IPS-20b (cell line): ENCODE results near the gene IFNE.

Experiments
- H3K27ac ChIP-seq: one replicate; pipeline ENCODE4 v1.5.1; 2013; ENCODE audit warnings: low read length
- H3K27me3 ChIP-seq: 2 replicates; pipeline ENCODE4 v1.6.1; 2013; ENCODE audit warnings: mild to moderate bottlenecking, low read length, inconsistent platforms; ENCODE audit not compliant: insufficient read depth
- H3K36me3 ChIP-seq: 2 replicates; pipeline ENCODE4 v1.6.1; 2013; ENCODE audit warnings: low read depth, mild to moderate bottlenecking, inconsistent platforms, low read length, moderate library complexity; ENCODE audit not compliant: insufficient read depth
- H3K4me1 ChIP-seq: 2 replicates; pipeline ENCODE4 v1.6.1; 2013; ENCODE audit warnings: mild to moderate bottlenecking, control low read depth, inconsistent platforms, low read length, moderate library complexity; ENCODE audit not compliant: insufficient read depth
- H3K4me3 ChIP-seq: 2 replicates; pipeline ENCODE4 v1.5.1; 2013; ENCODE audit warnings: mild to moderate bottlenecking, low read length, inconsistent platforms
- H3K9ac ChIP-seq: 2 replicates; pipeline ENCODE4 v1.6.1; 2013; ENCODE audit warnings: low read depth, mild to moderate bottlenecking, inconsistent platforms, low read length, moderate library complexity
- H3K9me3 ChIP-seq: 2 replicates; pipeline ENCODE4 v1.6.1; 2013; ENCODE audit warnings: mild to moderate bottlenecking, low read depth, low read length, inconsistent platforms; ENCODE audit not compliant: insufficient read depth

The IFNE gene, protein sequence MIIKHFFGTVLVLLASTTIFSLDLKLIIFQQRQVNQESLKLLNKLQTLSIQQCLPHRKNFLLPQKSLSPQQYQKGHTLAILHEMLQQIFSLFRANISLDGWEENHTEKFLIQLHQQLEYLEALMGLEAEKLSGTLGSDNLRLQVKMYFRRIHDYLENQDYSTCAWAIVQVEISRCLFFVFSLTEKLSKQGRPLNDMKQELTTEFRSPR

GRCh38 chr9:21482213-21482612 lies at the start of gene IFNE:
TSS of gene IFNE (minus strand) at chr9:21482313. CDS start at chr9:21481694, 619 bp downstream.
- no peak within 1 kb of the TSS for H3K27ac ChIP-seq
- no peak within 1 kb of the TSS for H3K4me3 ChIP-seq
- H3K9me3 ChIP-seq = no peaks in the 10 kb centered on the region
- no peak within 1 kb of the TSS for H3K9ac ChIP-seq
- H3K4me1 ChIP-seq = no peaks in the 10 kb centered on the region
- H3K27me3 ChIP-seq = no peaks in the 10 kb centered on the region
- no peaks in the 10 kb centered on the region for H3K36me3 ChIP-seq

DNA sequence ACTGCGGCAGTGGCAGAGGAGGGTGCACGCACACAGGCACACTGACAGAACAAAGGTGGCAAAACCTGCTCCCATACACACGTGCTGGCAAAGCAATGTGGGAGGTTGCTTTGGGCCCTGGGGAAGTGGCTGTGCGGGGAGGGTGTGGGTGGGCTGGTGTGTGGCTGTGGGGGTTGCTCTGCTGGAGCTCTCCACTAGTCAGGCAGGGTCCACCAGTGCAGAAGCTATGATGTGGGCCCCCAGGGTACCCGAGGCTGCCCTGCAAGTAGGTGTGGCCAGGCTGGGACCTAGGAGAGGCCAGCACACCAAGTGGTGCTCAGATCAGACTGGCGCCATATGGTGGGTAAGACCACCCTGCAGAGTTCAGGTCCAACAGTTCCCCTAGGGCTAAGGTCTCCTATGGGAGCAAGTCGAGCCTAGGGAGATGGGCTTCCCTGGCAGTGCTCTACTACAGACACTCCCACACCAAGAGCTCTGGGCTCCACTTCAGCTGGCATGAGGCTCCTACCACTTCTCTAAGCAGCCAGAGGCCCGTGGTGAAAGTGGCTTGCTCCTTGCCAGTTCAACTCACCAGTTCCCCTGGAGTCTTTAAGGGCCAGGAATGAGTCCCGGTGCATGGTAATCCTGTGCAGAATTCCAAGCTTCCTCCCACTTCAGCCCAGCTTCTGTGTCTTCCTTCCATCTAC lies 46.2 kb upstream of the IFNE start:
- Histone ChIP-seq H3K27me3 (no peaks in the 10 kb centered on the region), H3K4me1 (no peaks in the 10 kb centered on the region), H3K9me3 (peaks cover 5% of the 10 kb centered on the region; the same call in 1 of the 2 replicates), H3K9ac (no peak overlapping the region), H3K4me3 (no peak overlapping the region), H3K36me3 (no peaks in the 10 kb centered on the region; the same call in 1 of the 2 replicates), H3K27ac (no peak overlapping the region)

GRCh38 chr9:21527579-21527978 lies 45.5 kb upstream of the IFNE start:
- H3K9ac ChIP-seq = no peak overlapping the region
- no peaks in the 10 kb centered on the region for H3K27me3 ChIP-seq
- H3K9me3 ChIP-seq = peaks cover 5% of the 10 kb centered on the region; the same call in 1 of the 2 replicates
- no peaks in the 10 kb centered on the region for H3K4me1 ChIP-seq
- no peak overlapping the region for H3K4me3 ChIP-seq
- no peaks in the 10 kb centered on the region; the same call in 1 of the 2 replicates for H3K36me3 ChIP-seq
- no peak overlapping the region for H3K27ac ChIP-seq

- peaks cover 5% of the 10 kb centered on the region; the same call in 1 of the 2 replicates for H3K9me3 ChIP-seq
- H3K27ac ChIP-seq = no peak overlapping the region
- no peaks in the 10 kb centered on the region; the same call in 1 of the 2 replicates for H3K36me3 ChIP-seq
- no peaks in the 10 kb centered on the region for H3K4me1 ChIP-seq
- no peak overlapping the region for H3K4me3 ChIP-seq
- no peak overlapping the region for H3K9ac ChIP-seq
- H3K27me3 ChIP-seq = no peaks in the 10 kb centered on the region
Observed at GRCh38 chr9:21525174-21525573, 43.1 kb upstream of the IFNE start.

DNA sequence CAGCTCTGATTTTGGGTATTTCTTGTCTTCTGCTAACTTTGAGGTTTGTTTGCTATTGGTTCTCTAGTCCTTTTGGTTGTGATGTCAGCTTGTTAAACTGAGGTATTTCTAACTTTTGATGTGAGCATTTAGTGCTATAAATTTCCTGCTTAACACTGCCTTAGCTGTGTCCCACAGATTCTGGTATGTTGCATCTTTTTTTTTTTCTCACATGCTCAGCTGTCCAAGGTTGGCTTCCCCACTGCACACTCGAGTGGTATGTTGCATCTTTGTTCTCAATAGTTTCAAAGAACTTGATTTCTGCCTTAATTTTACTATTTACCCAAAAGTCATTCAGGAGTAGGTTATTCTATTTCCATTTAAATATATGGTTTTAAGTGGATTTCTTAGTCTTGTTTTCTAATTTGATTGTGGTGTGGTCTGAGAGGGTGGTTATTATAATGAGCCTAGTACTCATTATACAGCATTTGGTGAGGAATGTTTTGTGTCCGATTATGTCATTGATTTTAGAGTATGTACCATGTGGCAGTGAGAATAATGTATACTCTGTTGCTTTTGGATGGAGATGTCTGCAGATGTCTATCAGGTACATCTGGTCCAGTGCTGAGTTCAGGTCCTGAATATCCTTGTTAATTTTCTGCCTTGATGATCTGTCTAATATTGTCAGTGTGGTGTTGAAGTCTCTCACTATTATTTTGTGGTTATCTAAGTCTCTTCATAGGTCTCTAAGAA lies 42.2 kb upstream of the IFNE start:
- H3K27ac ChIP-seq = no peak overlapping the region
- H3K9ac ChIP-seq = no peak overlapping the region
- peaks cover 5% of the 10 kb centered on the region; the same call in 1 of the 2 replicates for H3K9me3 ChIP-seq
- no peak overlapping the region for H3K4me3 ChIP-seq
- H3K36me3 ChIP-seq = no peaks in the 10 kb centered on the region; the same call in 1 of the 2 replicates
- H3K4me1 ChIP-seq = no peaks in the 10 kb centered on the region
- no peaks in the 10 kb centered on the region for H3K27me3 ChIP-seq

DNA sequence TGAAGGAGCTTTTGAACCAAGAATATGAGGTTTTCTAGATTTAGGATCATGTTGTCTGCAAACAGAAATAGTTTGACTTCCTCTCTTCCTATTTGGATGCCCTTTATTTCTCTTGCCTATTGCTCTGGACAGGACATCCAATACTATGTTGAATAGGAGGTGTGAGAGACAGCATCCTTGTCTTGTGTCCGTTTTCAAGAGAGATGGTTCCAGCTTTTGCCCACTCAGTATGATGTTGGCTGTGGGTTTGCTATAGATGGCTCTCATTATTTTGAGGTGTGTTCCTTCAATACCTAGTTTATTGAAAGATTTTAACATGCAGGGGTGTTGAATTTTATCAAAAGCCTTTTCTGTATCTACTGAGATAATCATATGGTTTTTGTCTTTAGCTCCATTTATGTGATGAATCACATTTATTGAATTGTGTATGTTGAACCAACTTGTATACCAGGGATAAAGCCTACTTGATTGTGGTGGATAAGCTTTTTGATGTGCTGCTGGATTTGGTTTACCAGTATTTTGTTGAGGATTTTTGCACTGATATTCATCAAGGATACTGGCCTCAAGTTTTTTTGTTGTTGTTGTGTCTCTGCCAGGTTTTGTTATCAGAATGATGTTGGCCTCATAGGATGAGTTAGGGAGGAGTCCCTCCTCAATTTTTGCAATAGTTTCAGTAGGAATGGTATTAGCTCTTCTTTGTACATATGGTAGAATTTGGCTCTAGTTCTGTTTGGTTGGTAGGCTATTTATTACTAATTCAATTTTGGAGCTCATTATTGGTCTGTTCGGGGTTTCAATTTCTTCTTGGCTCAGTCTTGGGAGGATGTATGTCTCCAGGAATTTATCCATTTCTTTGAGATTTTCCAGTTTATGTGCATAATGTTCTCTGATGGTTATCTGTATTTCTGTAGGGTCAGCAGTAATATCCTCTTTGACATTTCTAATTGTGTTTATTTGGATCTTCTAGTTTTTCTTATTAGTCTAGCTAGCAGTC lies 41.2 kb upstream of the IFNE start:
- Histone ChIP-seq H3K36me3 (no peaks in the 10 kb centered on the region; the same call in 1 of the 2 replicates), H3K27ac (no peak overlapping the region), H3K4me1 (no peaks in the 10 kb centered on the region)

GRCh38 chr9:21522348-21522747 lies 40.2 kb upstream of the IFNE start:
- no peaks in the 10 kb centered on the region for H3K4me1 ChIP-seq
- no peak overlapping the region for H3K27ac ChIP-seq
- no peak overlapping the region for H3K9ac ChIP-seq
- H3K9me3 ChIP-seq = peaks cover 5% of the 10 kb centered on the region; the same call in 1 of the 2 replicates
- H3K4me3 ChIP-seq = no peak overlapping the region
- H3K27me3 ChIP-seq = no peaks in the 10 kb centered on the region
- no peaks in the 10 kb centered on the region for H3K36me3 ChIP-seq

More for the DNA sequence above, 41.2 kb upstream of the IFNE start:
- peaks cover 5% of the 10 kb centered on the region; the same call in 1 of the 2 replicates for H3K9me3 ChIP-seq
- no peak overlapping the region for H3K9ac ChIP-seq
- no peak overlapping the region for H3K4me3 ChIP-seq
- no peaks in the 10 kb centered on the region for H3K27me3 ChIP-seq

DNA sequence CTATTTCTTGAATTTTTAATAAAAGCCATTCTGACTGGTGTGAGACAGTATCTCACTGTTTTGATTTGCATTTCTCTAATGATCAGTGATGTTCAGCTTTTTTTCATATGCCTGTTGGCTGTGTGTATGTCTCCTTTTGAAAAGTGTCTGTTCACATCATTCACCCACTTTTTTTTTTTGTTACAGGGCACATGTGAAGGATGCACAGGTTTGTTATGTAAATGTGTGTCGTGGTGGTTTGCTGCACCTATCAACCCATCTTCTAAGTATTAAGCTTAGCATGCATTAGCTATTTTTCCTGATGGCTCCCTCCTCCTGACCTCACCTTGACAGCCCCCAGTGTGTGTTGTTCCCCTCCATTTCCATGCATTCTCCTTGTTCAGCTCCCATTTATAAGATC lies 39.3 kb upstream of the IFNE start:
- H3K27me3 ChIP-seq = no peaks in the 10 kb centered on the region
- H3K4me3 ChIP-seq = no peak overlapping the region
- no peak overlapping the region for H3K27ac ChIP-seq
- no peak overlapping the region for H3K9ac ChIP-seq
- H3K4me1 ChIP-seq = no peaks in the 10 kb centered on the region
- H3K36me3 ChIP-seq = no peaks in the 10 kb centered on the region
- H3K9me3 ChIP-seq = peaks cover 5% of the 10 kb centered on the region; the same call in 1 of the 2 replicates

DNA sequence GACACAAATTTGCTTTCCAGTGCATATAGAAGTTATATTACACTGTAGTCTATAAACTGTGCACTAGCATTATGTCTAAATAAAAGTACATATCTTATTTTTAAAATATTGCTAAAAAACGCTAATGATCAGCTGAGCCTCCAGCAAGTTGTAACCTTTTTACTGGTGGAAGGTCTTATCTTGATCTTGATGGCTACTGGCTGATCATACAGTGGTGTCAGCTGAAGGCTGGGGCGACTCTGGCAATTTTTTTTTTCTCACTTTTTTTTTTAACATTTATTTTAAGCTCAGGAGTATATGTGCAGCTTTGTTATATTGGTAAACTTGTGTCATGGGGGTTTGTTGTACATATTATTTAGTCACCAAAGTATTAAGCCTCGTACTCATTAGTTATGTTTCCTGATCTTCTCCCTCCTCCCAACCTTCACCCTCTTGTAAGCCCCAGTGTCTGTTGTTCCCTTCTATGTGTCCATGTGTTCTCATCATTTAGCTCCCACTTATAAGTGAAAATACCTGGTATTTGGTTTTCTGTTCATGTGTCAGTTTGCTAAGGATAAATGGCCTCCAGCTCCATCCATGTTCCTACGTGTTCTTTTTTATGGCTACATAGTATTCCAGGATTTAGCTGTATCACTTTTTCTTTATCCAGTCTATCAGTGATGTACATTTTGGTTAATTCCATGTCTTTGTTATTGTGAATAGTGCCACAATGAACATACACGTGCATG lies 38.6 kb upstream of the IFNE start:
- no peak overlapping the region for H3K9ac ChIP-seq
- H3K4me3 ChIP-seq = no peak overlapping the region
- H3K27ac ChIP-seq = no peak overlapping the region
- H3K4me1 ChIP-seq = no peaks in the 10 kb centered on the region
- no peaks in the 10 kb centered on the region for H3K36me3 ChIP-seq
- peaks cover 5% of the 10 kb centered on the region; the same call in 1 of the 2 replicates for H3K9me3 ChIP-seq
- H3K27me3 ChIP-seq = no peaks in the 10 kb centered on the region

DNA sequence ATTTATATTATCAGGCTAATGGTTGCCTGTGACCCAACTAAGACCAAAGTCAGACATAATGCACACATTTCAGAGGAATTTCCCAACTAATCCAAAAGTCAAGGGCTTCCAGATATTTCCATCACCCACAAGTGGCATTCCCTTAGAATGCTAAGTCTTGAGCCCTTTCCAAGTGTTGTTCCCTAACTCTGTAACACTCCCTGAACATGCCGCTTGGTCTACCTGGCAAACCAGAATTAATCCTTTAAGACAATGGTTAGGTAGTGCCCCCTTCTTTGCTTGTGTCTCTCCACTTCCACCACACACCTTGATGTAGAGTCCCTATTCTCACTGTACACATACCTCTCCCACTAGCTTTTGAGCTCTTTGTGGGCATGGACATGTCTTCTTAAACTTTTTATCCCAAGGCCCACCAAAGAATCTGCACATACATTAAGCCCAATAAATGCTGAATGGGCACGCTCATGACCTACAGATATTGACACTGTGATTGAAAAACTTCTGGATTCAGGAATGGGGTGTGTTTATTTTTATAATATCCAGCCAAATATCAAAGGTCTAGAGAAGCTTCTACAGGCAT lies 37.8 kb upstream of the IFNE start:
- no peaks in the 10 kb centered on the region for H3K27me3 ChIP-seq
- no peaks in the 10 kb centered on the region for H3K4me1 ChIP-seq
- no peak overlapping the region for H3K27ac ChIP-seq
- H3K4me3 ChIP-seq = no peak overlapping the region
- H3K9me3 ChIP-seq = peaks cover 5% of the 10 kb centered on the region; the same call in 1 of the 2 replicates
- no peak overlapping the region for H3K9ac ChIP-seq
- H3K36me3 ChIP-seq = no peaks in the 10 kb centered on the region
